GM12874 (cell line): ENCODE measurements around the gene SHC2.

Experiments
- TF ChIP-seq, protein P1 (sequence below): IDR thresholded peaks from 2 replicates; pipeline ENCODE4 v1.5.1; 2011; ENCODE audit warnings: low read depth, mild to moderate bottlenecking, control low read depth, low read length, moderate library complexity; ENCODE audit not compliant: insufficient read depth

Gene SHC2

DNA sequence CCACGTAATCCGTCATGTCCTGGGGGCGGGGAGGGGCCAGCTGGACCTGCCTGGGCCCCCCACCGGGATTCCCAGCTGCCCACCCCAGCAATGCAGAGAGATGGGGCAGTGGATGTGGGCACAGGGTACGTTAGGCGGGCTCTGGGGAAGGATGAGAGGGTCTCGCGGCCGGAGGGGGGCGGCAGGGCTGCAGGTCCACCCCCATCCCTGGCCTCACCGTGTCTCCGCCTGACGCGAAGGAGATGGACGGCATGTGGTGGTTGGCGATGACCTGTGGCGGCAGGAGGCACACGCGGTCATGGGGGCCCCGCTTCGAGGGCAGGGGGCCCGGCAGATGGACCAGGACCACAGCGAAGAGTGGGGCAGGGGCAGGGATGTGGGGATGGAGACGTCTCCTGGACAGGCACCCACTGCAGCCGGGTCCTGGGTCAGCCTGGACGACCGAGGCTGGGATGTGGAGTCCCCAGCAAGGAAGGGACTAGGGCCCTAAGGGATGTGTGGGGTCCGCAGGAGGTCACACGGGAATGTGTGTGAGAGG, 24.4 kb downstream of the SHC2 start:
- TF ChIP-seq, protein P1, sequence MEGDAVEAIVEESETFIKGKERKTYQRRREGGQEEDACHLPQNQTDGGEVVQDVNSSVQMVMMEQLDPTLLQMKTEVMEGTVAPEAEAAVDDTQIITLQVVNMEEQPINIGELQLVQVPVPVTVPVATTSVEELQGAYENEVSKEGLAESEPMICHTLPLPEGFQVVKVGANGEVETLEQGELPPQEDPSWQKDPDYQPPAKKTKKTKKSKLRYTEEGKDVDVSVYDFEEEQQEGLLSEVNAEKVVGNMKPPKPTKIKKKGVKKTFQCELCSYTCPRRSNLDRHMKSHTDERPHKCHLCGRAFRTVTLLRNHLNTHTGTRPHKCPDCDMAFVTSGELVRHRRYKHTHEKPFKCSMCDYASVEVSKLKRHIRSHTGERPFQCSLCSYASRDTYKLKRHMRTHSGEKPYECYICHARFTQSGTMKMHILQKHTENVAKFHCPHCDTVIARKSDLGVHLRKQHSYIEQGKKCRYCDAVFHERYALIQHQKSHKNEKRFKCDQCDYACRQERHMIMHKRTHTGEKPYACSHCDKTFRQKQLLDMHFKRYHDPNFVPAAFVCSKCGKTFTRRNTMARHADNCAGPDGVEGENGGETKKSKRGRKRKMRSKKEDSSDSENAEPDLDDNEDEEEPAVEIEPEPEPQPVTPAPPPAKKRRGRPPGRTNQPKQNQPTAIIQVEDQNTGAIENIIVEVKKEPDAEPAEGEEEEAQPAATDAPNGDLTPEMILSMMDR: no peak

DNA sequence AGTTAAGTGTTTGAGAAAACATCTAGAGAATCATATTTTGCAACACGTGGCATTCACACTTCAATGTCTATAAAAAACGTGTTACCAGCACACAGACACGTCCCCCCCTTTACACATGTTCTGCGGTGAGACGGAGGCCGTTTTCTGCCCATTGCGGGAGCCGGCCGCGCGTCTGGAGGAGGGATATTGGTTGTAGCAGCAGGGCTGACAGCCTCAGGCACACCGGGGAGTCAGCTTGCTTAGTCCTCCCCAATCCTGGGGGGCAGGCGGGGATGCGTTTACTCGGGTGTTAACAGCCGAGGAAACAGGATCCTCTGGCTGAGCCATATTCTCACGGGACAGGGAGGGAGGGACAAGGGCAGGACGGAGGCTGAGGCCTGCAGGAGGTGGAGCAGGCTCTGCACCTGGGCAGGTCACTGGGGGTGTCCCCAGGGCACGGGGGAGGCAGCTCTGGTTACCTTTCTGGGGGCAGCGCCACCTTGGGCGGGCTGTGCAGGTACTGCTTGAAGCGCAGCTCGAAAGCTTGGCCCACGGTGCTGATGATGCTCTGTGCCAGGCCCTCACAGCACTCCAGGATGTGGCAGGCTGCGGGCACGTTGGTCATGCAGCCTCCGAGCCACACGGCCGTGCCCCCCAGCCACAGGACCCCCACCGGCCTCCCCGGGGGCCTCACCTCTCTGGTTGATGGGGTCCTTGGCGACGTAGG, 25.0 kb downstream of the SHC2 start:
- TF ChIP-seq, protein P1: no peak

DNA sequence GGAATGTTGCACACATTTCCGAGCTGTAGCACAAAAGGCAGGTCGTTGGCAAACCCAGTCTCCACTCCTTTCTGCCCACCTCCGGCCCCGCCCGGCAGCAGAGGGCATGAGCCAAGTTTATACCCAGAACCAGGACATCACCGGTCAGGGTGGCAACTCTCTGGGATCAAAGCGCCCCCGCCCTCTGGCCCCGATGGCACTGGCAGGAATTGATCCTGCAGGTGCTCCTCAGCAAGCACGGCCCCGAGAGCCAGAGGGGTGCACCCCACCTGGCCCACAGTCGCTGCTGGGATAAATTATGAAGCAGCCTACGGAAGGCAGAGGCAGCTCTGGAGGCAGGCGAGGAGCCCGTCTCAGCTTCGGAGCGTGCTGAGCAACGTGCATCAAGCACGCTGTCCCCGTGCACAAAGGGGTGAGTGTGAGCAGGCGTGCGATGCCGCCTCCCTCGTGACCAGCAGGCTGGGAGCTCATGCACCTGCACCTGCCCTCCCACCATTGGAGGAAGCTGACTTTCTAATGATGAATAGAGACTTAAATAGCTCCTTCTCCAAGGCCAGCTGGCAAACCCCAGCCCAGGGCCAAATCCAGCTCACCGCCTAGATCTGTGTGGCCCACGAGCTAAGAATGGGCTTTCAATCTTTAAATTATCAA, 25.7 kb downstream of the SHC2 start:
- TF ChIP-seq, protein P1: no peak

DNA sequence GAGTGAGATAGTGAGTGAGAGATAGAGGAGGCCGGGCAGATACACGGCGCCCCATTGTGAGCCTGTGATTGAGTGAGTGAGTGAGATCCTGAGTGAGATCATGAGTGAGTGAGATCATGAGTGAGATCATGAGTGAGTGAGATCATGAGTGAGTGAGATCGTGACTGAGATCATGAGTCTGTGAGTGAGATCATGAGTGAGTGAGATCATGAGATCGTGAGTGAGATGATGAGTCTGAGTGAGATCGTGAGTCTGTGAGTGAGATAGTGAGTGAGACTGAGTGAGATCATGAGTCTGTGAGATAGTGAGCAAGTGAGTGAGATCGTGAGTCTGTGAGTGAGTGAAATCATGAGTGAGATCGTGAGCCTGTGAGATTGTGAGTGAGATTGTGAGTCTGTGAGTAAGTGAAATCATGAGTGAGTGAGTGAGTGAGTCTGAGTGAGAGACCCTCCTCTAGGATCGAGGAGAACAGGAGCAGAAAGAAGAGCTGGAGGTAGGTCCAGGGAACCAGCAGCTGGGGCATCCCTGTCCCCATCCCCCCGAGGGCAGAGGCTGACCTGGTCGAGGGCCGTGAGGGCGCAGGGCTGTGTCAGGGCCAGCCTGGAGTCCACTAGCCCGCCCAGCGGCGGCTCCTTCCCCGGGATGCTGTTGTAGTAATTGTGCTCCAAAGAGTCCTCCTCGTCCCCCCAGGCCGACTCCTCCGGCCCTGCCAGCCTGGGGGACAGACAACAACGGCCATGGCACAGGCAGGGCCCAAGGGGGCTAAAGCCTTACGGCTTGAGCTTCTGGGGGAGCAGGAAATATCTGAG, 26.5 kb downstream of the SHC2 start:
- TF ChIP-seq, protein P1: no peak

DNA sequence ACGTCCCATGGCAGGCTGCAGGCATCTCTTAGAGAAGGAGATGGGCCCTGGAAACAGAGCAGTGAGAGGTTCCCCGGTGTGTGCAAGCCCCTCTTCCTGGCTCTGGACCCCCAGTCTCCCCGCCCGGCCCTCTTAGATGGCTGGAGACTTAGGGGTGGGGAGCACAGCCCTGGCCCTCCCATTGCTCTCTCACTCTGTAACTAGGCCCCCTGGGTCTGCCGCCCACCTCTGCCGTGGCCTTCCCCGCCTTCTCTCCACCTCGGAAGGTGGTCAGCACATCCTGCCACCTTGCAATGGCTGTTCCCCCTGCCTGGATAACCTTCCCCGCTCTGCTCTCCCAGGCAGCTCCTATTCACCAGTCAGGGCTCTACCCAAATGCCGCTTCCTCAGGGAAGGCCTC, 30.1 kb downstream of the SHC2 start:
- TF ChIP-seq, protein P1: no peak

DNA sequence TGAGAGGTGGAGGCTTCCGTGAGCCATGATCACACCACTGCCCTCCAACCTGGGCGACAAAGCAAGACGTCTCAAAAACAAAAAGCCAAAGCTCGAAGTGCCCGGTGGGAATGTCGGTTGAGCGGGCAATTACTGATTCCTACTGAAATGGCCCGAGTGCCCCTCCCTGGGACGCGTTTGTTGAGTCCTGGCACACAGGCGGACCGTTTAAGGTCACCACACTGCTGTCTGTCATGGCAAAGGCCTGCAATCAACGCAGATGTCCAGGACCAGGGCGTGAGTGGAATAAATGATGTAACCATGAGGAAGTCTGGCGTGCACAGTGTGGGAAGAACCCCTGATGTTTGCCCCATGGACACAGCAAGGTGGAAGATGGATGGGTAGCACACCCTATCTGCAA, 32.7 kb downstream of the SHC2 start:
- TF ChIP-seq, protein P1: no peak

DNA sequence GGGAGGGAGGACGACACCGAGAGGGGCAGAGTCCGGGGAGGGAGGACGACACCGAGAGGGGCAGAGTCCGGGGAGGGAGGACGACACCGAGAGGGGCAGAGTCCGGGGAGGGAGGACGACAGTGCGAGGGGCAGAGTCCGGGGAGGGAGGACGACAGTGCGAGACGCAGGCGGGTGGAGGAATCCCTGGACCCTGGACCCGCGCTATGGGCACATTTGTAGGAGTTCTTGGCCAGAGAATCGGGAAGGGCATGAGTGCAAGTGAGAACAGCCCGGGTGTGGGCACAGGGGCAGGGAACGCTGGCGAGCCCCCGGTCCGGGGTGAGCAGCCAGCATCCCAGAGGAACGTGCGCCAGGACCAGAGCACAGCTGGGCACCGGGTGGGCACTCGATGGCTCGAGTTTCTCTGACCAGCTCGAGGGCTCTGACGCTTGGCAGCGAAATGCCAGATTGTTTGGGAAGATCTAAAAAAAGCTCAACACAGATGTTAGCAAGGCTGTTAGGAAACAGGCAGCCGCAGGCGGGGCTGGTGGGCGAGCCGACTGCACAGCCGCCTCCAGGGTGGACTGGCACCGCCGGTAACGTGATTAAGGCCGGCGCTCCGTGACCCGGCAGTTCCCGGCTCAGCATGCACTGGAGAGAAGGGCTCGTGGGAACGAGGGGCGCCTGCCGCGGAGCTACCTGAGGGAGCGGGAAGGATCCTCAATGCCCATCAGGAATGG, 33.9 kb downstream of the SHC2 start:
- TF ChIP-seq, protein P1: no peak
